Glomerular endothelial cell (primary cell): ENCODE measurements around the gene MARCHF4. TPM values are rescaled to one million over a fixed set of nuclear protein-coding genes. Genes with fewer than 3 reads are reported as not detected.
A peak's percentile ranks its signal among the peaks of the same experiment; 100 is the strongest.

Experiments
- DNase-seq: peaks from one replicate; pipeline ENCODE4 v3.0.0-alpha.2; 2011; ENCODE audit warnings: low read depth, low spot score; ENCODE audit errors: extremely low read depth
- total RNA-seq: library from RNA; depleted of rRNA; stranded (reverse); fragments of >200 nt; gene quantifications from 2 replicates; pipeline ENCODE4 v1.2.3, GENCODE V29; 2015

Gene MARCHF4, protein sequence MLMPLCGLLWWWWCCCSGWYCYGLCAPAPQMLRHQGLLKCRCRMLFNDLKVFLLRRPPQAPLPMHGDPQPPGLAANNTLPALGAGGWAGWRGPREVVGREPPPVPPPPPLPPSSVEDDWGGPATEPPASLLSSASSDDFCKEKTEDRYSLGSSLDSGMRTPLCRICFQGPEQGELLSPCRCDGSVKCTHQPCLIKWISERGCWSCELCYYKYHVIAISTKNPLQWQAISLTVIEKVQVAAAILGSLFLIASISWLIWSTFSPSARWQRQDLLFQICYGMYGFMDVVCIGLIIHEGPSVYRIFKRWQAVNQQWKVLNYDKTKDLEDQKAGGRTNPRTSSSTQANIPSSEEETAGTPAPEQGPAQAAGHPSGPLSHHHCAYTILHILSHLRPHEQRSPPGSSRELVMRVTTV
- total RNA-seq: 29.5 and 33.3 TPM in 2 replicates

DNA sequence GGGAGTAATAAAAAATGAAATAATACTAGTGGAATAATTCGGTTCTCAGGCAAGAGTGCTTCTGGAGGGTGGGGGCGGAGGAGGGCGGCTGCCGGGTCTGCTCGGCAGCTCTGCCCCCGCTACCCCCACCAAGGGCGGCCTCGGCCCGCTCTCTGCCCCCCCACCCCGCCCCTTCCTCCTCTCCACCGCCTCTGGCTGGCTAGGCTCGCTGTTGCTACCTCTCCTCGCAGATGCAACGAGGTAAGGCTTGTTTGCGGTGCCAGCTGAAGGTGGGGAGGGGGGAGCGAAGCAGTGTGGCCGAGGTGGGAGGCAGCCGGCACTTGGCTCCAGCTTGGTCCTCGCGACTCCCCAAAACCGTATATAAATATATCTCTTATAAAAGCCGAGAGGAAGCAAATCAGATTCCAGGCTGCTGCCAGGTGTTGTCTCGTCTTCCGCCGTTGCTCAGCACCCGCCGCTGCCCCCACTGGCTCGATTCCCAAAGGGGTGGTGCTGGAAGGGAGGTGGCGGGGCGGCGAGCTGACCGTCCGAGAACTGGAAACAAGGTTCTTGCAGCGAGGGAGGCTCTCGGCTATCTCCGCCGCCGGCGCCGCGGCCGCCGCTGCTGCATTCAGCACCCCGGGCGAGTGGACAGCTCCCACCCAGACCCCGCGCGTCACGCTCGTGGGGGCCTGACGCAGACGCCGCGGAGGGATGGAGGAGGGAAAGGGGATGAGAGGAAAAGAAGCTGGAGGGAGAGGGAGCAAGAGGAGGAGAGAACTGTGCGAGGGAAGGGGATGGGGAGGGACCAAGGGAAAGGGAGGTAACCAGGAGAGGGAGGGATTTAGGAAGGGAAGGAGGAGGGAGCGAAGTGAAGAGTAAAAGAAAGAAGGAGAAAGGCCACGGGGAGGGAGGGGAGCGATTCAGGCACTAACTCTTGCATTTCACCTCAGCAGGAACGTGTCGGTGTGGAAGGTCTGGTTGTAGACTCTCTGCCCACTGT, at the start of gene MARCHF4:
Gene MARCHF4 (minus strand): TSS at position 763 of the 982 bp plus-strand sequence. CDS start 2,223 bp downstream, outside the sequence.
- DNase-seq: no peak

DNA sequence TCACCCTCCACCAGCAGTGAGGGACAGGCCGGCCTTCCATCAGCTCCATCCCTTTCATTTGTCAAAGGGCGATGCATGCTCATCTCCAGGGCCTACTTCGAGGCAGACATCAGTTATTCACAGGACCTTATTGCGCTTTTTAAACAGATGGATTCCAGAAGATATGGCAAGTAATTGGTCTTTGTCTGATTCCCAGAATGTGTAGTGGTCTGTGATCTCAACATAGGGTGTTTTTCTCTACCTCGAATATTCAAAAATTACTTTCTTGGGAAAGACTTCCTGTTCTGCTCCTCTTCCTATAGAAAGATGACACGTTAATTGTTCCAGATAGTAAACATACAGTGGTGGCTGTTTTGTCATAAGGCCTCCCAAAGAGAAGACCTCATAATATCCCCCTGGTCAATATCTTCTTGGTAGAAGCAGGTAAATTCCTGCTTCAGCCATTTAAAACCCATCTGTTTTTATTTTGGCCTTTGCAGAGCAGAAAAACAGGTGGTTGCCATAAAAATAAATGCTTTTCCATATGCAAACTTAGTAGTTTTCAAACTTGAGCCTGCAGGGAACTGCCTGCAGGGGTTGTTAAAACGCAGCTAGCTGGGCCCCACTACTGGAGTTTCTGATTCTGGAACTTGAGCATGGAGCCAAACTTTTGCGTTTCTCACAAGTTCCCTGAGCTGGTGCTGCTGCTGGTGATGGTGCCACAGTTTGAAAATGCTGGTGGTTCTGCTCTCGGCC, 48.3 kb upstream of the MARCHF4 start:
- DNase-seq: no peak

DNA sequence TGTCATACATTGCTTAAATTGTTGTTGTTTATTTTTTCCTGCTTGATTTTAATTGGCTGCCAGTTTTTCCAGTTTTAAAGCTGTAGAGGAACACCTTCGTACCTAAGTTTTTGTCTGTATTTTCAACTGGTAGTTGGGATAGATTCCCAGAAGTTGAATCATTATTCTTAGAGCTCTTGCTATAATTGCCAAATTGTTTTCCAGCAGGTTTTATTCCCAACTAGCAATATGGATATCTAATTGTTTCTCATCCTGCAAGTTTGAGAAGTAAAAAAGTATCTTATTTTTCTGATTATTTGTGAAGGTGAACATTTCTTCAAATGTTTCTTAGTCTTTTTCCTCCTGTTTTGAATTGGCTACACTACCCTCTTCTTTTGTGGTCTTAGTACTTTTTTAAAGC, 46.7 kb upstream of the MARCHF4 start:
- DNase-seq: no peak

DNA sequence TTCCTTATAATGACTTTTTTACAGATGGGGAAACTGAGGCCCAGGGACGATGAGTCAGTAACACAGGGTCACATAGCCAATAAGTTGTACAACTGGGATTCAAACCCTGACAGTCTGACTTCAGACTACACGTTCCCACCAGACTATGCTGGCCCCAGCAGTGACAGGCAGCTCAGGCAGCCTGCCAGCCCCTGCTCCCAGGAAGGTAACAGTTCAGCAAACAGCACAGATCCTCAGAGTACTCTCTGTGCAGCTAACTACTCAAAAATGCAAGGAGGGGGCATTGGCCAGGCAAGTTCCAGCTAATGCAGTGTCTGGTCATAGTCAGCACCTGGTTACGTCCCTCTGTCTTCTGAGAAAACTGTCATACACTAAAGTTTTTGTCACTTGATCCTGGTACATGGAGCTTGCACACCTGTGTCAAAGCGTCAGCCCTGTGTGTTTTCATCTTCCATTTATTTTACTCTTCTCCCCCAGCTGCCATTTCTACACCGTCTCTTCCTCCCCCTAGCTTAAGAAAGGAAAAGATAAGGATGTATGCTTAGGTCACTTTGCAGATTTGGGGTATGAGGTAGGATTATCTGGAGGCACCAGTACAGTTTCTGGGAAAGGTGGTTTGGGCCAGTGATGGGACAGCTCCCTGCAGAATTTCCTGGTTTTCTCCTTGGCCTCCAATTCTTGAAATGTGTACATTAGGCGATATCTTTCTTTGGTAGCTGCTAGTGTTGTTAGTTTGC, 44.5 kb upstream of the MARCHF4 start:
- DNase-seq: no peak

DNA sequence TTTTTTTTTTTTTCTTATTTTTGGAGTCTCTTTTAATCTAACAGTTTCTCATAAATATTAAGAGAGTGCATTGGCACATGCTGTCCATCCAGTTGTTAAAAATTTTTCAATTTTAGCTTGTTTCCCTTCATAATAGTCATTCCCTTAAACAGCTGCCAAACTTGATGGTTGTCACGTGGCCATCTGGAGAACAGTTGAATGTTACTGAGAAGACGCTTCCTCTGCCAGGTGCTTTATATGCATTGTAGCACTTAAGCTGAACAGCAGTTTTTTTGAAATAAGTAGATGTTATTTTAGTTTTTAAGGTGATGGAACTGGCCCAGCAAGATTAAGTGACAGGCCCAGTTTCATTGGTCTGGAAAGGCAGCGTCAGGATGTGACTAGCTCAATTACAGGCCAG, 43.3 kb upstream of the MARCHF4 start:
- DNase-seq: no peak

DNA sequence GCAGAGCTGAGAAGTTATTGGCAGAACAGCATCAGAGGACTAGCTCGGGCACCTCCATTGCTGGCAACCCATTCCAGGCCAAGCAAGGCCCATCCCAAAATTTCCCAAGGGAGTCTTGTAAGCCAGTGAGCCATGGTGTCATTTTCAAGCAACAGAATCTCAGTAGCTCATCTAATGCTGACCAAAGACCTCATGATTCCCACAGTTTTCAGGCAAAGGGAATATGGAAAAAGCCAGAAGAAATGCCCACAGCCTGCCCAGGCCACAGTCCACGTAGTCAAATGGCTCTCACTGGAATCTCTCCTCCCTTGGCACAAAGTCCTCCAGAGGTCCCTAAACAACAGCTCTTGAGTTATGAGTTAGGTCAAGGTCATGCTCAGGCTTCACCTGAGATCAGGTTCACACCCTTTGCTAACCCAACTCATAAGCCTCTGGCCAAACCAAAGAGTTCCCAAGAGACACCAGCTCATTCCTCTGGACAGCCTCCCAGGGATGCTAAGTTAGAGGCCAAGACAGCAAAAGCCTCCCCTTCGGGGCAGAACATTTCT, 42.6 kb upstream of the MARCHF4 start:
- no peak for DNase-seq

DNA sequence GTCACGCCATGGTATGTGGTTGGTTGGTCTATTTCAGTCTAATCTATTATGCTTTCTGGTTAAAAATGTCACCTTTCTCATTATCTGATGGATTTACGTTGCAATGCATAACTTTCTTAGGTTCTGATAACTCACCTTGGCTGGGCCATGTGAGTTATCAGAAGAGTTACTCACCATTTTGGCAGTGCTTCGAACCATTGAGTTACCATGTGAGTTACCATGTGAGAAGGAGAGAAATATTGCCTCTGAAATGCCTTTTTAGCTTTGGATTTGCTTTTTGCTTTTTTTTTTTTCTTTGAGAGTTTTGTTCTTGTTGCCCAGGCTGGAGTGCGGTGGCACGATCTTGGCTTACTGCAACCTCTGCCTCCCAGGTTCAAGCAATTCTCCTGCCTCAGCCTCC, 41.6 kb upstream of the MARCHF4 start:
- no peak for DNase-seq

DNA sequence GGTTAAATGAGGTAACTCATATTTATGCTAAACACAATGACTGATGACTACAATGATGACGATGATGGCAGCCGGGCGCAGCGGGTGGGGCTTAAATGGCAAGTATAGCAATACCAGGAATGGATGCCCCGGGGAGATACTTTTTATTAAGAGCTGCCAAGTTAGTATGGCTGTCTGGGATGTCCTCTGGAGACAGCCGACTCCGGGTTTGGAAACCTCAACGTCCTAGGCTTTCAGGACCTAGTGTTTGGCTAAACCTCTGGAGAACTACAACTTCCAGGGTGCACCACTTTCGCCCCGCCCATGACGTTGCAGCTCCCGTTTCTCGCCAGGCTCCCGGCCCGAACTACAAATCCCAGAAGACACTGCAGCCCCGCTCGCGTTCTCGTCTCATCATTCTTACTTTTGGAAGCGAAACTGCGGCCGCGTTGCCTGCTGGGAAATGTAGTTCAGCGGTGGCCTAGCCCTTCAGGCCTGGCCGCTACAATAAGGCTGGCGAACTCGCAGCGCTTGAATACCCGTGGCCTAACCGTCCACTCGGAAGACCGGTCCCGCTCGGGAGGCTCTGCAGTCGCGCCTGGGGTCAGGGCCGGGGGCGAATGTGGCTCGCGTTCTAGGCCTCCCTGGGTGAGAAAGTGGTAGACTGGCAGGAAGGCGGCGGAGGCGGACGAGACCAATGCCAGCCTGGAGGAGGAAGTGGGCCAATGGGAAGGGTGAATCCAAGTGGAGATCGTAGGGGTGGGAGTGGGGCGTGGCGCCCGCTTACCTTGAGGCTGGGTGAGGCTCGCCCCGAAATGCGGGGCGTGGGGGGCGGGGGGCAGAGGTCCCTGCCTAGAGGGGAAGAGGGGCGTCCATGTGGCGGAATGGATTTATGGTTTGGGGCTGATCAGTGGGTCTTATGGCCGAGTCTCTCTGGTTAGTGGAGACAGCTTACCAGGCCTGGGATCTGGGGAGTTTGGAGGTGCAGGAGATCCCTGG, 40.0 kb upstream of the MARCHF4 start, which contains the start of gene SMARCAL1:
Gene SMARCAL1 (plus strand): TSS at position 463 of the 978 bp plus-strand sequence. CDS start 2,221 bp downstream, outside the sequence.
- DNase-seq: peak; percentile 87

DNA sequence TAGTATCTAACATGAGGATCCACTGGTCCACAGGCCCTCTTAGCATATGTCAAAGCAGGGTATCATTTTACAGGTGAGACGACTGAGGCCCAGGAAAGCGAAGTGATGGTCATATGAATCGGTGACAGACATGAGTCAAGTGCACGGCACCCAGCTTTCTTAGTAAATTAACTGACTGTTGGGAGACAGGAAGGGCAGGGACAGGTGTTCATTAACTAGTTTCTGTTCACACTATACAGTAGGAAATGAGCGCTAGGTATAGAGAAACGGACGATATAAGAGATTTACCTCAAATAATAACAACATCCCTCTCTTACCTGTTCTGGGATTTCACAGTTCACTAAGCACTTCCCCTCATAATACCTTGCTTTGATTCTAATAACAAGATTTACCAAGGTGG, 38.3 kb upstream of the MARCHF4 start:
- no peak for DNase-seq

DNA sequence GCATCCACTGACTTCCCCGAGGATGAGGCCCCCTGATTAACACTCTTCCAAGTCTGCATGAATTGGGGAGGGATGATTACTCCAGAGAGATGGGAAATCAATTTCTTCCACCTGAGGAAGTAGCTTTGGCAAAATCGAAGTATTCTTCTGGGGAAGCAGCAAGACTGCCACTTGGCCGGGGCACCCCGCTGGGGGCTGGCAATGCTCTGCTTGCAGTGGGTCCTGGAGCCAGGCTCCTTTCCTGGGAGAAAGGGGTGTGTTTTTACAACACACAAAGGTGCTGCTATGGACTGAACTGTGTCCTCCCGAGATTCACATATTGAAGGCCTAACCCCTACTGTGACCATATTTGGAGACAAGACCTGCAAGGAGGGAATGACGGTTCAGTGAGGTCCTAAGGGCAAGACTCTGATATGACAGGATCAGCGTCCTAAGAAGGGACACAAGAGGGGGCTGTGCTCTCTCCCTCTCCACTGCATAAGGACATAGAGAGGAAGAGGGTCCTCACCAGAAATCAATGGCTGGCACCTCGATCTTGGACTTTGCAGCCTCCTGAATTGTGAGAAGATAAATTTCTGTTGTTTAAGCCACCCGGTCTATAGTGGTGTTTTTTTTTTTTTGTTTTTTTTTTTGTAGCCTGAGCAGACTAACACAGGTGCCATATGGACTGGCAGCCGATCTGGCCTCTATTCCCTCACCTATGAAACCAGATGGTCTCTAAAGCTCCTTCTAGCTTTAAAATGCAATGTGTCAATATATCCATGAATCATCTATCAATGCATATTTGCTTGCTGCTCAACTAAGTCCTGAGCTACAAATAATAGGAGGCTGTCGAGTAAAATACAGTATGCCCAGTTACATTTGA, 36.4 kb upstream of the MARCHF4 start:
- DNase-seq: no peak

DNA sequence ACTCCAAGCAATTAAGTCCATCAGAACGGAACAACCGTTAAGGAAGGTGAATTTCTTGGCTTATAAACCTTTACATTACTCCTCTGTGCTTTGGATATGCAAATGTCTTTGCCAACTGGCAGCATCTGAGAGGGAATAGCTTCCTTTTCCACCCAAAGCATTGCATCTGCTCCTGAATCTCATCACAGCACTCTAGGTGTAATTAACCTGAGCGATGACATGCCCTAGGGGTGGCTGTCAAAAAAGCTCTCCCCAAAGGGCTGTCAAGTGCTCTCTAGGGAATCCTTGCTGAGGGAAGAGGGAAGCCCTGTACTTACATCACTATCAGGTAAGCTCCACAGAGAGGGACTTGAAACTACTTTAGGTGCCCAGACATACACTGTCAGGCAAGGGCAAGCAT, 34.5 kb upstream of the MARCHF4 start:
- no peak for DNase-seq

DNA sequence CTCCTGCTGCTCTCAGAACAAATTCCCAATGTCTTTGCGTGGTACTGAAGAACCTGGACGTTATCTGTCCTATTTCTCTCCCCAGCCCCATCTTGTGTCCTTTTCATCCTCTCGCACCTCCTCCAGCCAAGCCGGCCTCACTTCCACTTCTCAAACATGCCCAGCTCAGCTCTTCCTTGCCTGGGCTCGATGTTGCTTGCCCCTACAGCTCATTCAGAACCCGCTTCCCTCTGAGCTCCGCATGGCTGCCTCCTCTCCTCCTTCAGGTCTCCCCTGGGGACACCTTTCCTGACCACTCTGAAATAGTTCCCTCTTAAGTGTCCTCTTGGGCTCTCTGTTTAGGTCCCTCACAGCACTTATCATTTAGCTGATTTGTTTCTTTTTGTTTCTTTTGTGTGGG, 33.3 kb upstream of the MARCHF4 start:
- DNase-seq: no peak

DNA sequence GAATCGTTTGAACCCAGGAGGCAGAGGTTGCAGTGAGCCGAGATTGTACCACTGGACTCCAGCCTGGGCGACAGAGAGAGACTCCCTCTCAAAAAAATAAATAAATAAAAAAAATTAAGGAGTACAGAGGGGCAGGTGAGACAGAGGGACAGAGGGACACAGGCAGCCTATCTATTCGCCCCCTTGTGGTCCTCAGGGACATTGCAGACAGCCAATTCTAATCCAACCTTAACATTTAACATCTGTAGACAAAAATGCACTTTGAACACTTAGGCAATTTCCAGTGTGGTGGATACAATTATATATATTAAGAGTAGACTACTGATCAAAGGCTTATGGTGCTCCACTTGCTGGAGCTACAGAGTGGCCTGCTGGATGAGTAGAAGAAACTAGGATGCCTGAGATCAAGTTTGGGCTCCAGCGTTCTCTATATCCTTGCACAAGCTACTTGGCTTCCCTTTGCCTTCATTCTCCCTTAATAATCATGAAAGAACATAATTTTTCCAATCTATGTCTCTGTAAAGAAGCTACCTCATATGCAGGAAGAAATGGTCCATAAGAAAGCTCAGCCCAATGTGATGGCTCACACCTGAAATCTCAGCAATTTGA, 31.8 kb upstream of the MARCHF4 start:
- no peak for DNase-seq

DNA sequence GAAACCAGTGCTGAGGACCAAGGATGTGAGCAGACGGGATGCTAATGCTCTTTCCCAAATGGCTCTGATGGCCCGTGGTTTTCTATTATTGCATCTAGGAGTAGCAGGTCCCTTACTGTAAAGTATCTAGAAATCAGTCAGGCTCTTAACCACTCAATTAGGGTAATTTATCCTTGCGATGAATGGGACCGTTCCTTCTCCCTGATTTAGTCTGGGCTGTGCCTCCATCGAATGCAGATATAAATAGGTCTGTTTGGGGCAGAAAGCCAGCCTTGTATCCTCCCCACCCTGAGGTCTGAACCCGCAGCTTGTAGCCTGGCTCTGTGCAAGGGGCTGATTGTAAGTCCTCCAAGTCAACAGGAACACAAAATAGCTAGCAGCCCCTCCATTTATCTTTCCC, 30.5 kb upstream of the MARCHF4 start:
- no peak for DNase-seq

DNA sequence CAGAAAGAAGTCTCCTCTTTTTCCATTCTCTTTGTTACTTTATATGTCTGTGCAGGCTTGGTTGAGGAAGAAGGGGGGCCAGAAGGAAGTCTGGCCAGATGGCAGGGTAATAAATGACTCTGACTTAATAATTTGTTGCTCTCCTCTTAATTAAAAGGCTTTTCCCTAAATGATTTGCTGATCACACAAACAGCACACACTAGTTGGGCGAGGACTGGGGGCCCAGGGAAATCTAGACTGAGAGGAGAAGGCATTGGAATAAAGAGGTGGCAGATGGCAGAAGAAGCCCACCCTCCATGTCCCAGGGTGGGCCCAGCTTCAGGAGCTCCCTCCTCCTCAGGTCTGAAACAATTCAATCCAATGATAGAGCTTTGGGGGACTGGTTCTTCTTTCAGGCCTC, 27.3 kb upstream of the MARCHF4 start:
- no peak for DNase-seq

DNA sequence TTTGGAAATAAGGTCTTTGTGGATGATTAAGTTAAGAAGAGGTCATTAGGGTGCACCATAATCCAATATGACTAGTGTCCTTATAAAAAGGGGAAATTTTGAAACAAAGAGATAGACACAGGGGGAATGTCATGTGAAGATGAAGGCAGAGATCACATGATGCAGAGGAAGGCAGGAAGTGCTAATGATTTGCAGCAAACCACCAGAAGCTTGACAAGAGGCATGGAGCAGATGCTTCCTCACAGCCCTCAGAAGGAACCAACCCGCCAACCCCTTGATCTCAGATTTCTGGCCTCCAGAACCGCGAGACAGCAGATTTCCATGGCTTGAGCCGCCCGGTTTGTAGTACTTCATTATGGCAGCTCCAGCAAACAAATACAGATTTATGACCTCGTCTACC, 22.6 kb upstream of the MARCHF4 start:
- no peak for DNase-seq
